Sciatic nerve (tissue), 2 donors: ENCODE data around the gene GRHPR. TPM values are rescaled to one million over a fixed set of nuclear protein-coding genes. Genes with fewer than 3 reads are reported as not detected.
"Not testable (repeated sequence)": the region's sequence is repeated elsewhere in the genome, so short reads cannot be mapped to it uniquely, and the experiment has no call there.

Experiments
- ATAC-seq: fragments of 200-7000 bp; cut with Tn5 transposase; one replicate; pipeline ENCODE4 v1.9.1; 2020; ENCODE audit warnings: mild to moderate bottlenecking, moderate library complexity
- DNase-seq: peaks from one replicate; pipeline ENCODE4 v3.0.0-alpha.2; 2020; ENCODE audit warnings: low spot score
- intact Hi-C: fragments of 100-400 bp; cut with DNase I; formaldehyde crosslinking; loops from one replicate; pipeline ENCODE4 v1.14.2; 2022
- total RNA-seq: library from RNA; stranded (reverse); fragmentation: NEBNext Ultra II Directional; extraction: Animal tissue kit (Norgen Biotek cat#: 25700); gene quantifications from one replicate; pipeline ENCODE4 v1.2.1, GENCODE V29; 2021
- donor health status: DM: no; HTN: no; CAD: no.
- donor health status: DM: no; HTN: no; CAD: no.

The GRHPR gene
- total RNA-seq, 1 donor from 2014 or later, result 90.7 TPM

DNA sequence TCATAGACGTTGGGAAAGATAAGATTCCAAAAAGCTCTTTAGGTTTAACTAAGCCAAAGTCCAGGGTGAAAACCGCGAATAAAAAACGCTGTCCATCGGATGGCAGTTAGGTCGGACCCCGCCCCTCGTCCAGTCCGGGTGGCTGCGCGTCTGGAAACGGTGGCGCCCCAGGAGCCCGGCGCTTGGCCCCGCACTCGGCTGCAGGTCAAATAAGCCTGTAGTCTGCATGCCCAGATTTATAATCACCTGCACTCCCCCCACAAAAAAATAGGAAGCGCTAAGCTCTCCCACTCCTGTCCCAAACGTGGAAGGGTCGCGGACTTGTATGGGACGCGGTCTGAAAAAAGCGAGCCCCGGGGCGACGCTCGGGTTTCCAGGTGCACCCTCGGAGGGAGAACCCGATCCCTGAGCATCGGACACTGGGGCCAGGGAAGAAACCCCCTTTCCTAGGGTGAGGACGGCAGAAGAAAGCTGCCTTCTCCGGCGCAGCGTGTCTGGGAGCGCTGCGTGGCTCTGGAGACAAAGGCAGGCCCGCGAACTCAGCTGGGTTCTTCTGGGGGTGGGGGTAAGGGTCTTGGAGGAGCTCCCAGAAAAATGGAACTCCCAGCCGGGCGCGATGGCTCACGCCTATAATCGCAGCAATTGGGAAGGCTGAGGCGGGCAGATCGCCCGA is 43.7 kb downstream of the GRHPR start:
- intact Hi-C loops, result no loop called here
- peak; percentile 80 for DNase-seq
- peak; percentile 36 for ATAC-seq

GRCh38 chr9:37467530-37467929 is 45.0 kb downstream of the GRHPR start:
- ATAC-seq, intact Hi-C loops, DNase-seq: not testable (repeated sequence)

DNA sequence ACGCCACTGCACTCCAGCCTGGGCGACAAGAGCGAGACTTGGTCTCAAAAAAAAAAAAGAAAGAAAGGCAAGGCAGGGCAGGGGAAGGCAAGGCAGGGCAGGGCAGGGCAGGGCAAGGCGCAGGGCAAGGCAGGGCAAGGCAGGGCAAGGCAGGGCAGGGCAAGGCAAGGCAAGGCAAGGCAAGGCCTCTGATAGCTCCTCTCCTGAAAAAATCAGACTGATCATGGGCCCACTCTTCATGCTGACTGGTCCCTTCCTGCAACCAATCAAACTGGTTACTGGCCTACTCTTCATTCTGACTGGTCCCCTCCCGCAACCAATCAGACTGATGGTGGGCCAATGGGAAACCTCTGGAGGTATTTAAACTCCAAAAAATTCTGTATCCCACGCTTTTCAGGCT is 46.1 kb downstream of the GRHPR start:
- DNase-seq (no peak), ATAC-seq (no peak)
- intact Hi-C loops, result no loop called here

GRCh38 chr9:37471942-37472684 is 49.6 kb downstream of the GRHPR start:
- ATAC-seq (peak; percentile 81), DNase-seq (no peak)

GRCh38 chr9:37473982-37474381 is 51.5 kb downstream of the GRHPR start:
- DNase-seq, ATAC-seq, intact Hi-C loops: not testable (repeated sequence)

More at GRCh38 chr9:37471942-37472684, 49.6 kb downstream of the GRHPR start:
- intact Hi-C loops, result no loop called here

- no peak for DNase-seq
- intact Hi-C loops, result no loop called here
- ATAC-seq, result no peak
Observed at GRCh38 chr9:37474438-37474837, 51.9 kb downstream of the GRHPR start.

DNA sequence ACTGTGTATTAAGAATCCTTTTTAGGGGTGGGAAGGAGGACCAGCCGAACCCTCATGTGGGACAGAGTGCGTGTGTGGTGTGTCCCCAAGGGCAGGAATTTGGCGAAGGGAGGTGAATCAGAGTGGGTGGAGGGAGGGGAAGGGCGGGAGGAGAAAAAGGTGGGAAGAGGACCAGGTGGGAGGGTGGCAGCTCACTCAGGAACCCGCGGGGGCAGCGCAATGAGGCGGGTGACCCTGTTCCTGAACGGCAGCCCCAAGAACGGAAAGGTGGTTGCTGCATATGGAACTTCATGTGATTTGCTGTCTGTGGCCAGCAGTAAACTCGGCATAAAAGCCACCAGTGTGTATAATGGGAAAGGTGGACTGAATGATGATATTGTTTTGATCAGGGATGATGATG is 54.4 kb downstream of the GRHPR start:
- DNase-seq, result no peak
- intact Hi-C loops, result no loop called here
- ATAC-seq, result no peak

- ATAC-seq, DNase-seq, intact Hi-C loops: not testable (repeated sequence)
Observed at GRCh38 chr9:37477443-37477842, 54.9 kb downstream of the GRHPR start.

DNA sequence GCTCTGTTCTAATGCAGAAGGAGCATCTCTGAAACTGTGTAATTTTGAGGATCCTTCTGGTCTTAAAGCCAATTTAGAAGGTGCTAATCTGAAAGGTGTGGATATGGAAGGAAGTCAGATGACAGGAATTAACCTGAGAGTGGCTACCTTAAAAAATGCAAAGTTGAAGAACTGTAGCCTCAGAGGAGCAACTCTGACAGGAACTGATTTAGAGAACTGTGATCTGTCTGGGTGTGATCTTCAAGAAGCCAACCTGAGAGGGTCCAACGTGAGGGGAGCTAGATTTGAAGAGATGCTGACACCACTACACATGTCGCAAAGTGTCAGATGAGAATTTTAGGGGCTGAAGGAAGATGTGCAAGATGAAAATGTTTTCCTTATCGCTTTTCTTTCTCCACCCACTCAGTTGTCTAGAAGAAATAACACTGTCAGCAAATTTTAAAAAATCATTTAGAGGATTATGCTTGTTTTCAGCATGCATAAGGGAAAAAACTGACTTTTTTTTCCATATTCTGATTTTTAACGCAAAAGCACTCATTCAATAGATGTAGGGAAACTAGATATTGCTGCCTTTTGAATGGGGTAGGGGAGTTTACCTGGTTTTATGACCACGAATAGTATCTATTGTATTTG is 55.6 kb downstream of the GRHPR start:
- DNase-seq, intact Hi-C loops, ATAC-seq: not testable (repeated sequence)

- DNase-seq (no peak), ATAC-seq (no peak)
- intact Hi-C loops, result no loop called here
Observed at GRCh38 chr9:37480759-37481158, 58.3 kb downstream of the GRHPR start.

GRCh38 chr9:37485389-37486255 is 63.1 kb downstream of the GRHPR start, which contains the start of gene POLR1E:
Gene POLR1E, plus strand, starts transcription at chr9:37485948. Its CDS starts 100 bp downstream, at chr9:37486048.
- ATAC-seq, result peak; percentile 98
- peak; percentile 95 for DNase-seq
- intact Hi-C loops, result no loop called here

GRCh38 chr9:37486256-37486615 is 63.7 kb downstream of the GRHPR start:
- ATAC-seq, result peak; percentile 9
- intact Hi-C loops, result no loop called here
- DNase-seq, result no peak

Other genes starting within 250 kb of the GRHPR start
- 11.3 TPM for gene ZBTB5, start 42.8 kb downstream of the GRHPR start, total RNA-seq
- 19.4 TPM for gene POLR1E, start 63.3 kb downstream of the GRHPR start, total RNA-seq
- gene FBXO10, start 153.7 kb downstream of the GRHPR start, total RNA-seq, result 8.0 TPM
- 60.0 TPM for gene TOMM5, start 169.9 kb downstream of the GRHPR start, total RNA-seq
- 0.67 TPM for gene FRMPD1, start 228.3 kb downstream of the GRHPR start, total RNA-seq